CD4-positive, alpha-beta T cell treated with Interleukin-15 for 4 hours (primary cell): ENCODE data around the gene GATA6.

Experiments
- DNase-seq: peaks from one replicate; pipeline ENCODE4 v3.0.0-alpha.2; 2020; ENCODE audit warnings: low spot score

GATA6 gene

DNA sequence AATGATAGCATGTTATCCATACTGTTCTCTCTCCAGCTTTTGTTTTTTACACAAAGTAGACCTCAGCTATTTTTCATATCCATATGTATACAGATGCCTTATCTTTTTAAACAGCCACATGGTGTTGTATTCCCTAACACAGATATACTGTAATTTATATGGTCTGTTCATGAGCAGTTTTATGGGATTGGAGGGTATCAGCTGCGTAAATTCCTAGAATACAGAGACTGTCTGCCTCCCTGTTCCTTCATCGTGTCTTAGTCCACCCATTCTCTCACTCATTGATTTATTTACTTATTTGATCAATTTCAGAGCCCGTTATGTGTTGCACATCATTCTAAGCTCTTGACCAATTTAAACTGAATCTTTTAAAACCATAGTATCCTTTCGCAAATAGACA lies 80.6 kb downstream of the GATA6 start:
- no peak for DNase-seq

- DNase-seq = no peak
Measured at GRCh38 chr18:22250591-22250996, 81.2 kb downstream of the GATA6 start.
